HepG2 (cell line): Measurements from ENCODE around the gene ADGRG6. TPM values are rescaled to one million over a fixed set of nuclear protein-coding genes. Genes with fewer than 3 reads are reported as not detected.

Experiments
- DDIT3 ChIP-seq: sonication (generic); formaldehyde crosslinking; IDR thresholded peaks from 2 replicates; pipeline ENCODE4 v1.4.0; 2020; ENCODE audit warnings: mild to moderate bottlenecking, missing genetic modification reagents
- GLI4 ChIP-seq: sonication (generic); formaldehyde crosslinking; IDR thresholded peaks from 2 replicates; pipeline ENCODE4 v1.5.1; 2020; ENCODE audit warnings: missing genetic modification reagents, mild to moderate bottlenecking, moderate library complexity, borderline replicate concordance
- MAF1 ChIP-seq: sonication (generic); formaldehyde crosslinking; IDR thresholded peaks from 2 replicates; pipeline ENCODE4 v1.5.0; 2020; ENCODE audit warnings: missing genetic modification reagents, borderline replicate concordance
- NR2F1 ChIP-seq, 2 experiments: fragments of 450-650 bp in 1 of 2; formaldehyde crosslinking in 1 of 2; IDR thresholded peaks; 2 replicates each; pipeline versions ENCODE4 v1.5.0 to v1.6.1; 2016 to 2020; ENCODE audit warnings: mild to moderate bottlenecking in 1 of 2, missing compliant biosample characterization in 1 of 2, missing genetic modification reagents in 1 of 2, moderate library complexity in 1 of 2
- REPIN1 ChIP-seq: sonication (generic); formaldehyde crosslinking; IDR thresholded peaks from 2 replicates; pipeline ENCODE4 v1.8.0; 2022; ENCODE audit warnings: missing genetic modification reagents, low read depth, mild to moderate bottlenecking, borderline replicate concordance
- SIX4 ChIP-seq: sonication (generic); formaldehyde crosslinking; IDR thresholded peaks from 2 replicates; pipeline ENCODE4 v1.4.0; 2020; ENCODE audit warnings: missing genetic modification reagents
- SSRP1 ChIP-seq: IDR thresholded peaks from 2 replicates; pipeline ENCODE4 v1.6.1; 2016; ENCODE audit warnings: control low read depth
- THAP9 ChIP-seq: sonication (generic); formaldehyde crosslinking; IDR thresholded peaks from 2 replicates; pipeline ENCODE4; 2020; ENCODE audit warnings: missing genetic modification reagents, mild to moderate bottlenecking, borderline replicate concordance
- ZBTB40 ChIP-seq, 2 experiments: fragments of 450-650 bp in 1 of 2; sonication (generic) in 1 of 2; formaldehyde crosslinking in 1 of 2; IDR thresholded peaks; 2 replicates each; pipeline versions ENCODE4 v1.6.1 to v1.8.0; 2016 to 2022; ENCODE audit warnings: antibody characterized with exemption in 1 of 2, mild to moderate bottlenecking in 1 of 2, missing genetic modification reagents in 1 of 2
- ZFP62 ChIP-seq: sonication (generic); formaldehyde crosslinking; IDR thresholded peaks from 2 replicates; pipeline ENCODE4 v1.4.0; 2020; ENCODE audit warnings: missing genetic modification reagents
- ZNF343 ChIP-seq: sonication (generic); formaldehyde crosslinking; IDR thresholded peaks from 2 replicates; pipeline ENCODE4 v1.4.0; 2020; ENCODE audit warnings: mild to moderate bottlenecking, missing genetic modification reagents
- ZNF430 ChIP-seq: sonication (generic); formaldehyde crosslinking; IDR thresholded peaks from 2 replicates; pipeline ENCODE4 v1.9.0; 2021; ENCODE audit warnings: mild to moderate bottlenecking, missing genetic modification reagents
- ZNF780A ChIP-seq: sonication (generic); formaldehyde crosslinking; IDR thresholded peaks from 2 replicates; pipeline ENCODE4 v1.8.0; 2022; ENCODE audit warnings: mild to moderate bottlenecking, missing genetic modification reagents, moderate library complexity
- ZSCAN31 ChIP-seq: sonication (generic); formaldehyde crosslinking; IDR thresholded peaks from 2 replicates; pipeline ENCODE4 v1.5.0; 2020; ENCODE audit warnings: low read depth, mild to moderate bottlenecking, missing genetic modification reagents
- polyA plus RNA-seq, 8 experiments: library from polyadenylated mRNA; depleted of rRNA in 3 of 8; stranded (reverse) in 7 of 8; unstranded in 1 of 8; fragments of >200 nt; fragmentation: Illumina TruSeq in 4 of 8; extraction: Trizol in 4 of 8; gene quantifications; 2 replicates each; pipeline versions ENCODE4 v1.2.1 to v1.2.3, GENCODE V29; 2011 to 2016; ENCODE audit warnings: low read depth in 4 of 8, missing spikeins in 1 of 8, mixed read lengths in 1 of 8; ENCODE audit not compliant: insufficient read depth in 1 of 8
- total RNA-seq, 5 experiments: library from RNA; depleted of rRNA; stranded (reverse); fragments of >200 nt; fragmentation: Illumina TruSeq; extraction: Trizol; gene quantifications; 2 replicates each; pipeline ENCODE4 v1.2.3, GENCODE V29; 2016; ENCODE audit warnings: low read depth in 1 of 5

The ADGRG6 gene
- total and polyA plus RNA-seq, 2 of the 13 experiments (the other 11 are each of a cell fraction or from before 2014, with no cell fraction given): 129 to 249 TPM

DNA sequence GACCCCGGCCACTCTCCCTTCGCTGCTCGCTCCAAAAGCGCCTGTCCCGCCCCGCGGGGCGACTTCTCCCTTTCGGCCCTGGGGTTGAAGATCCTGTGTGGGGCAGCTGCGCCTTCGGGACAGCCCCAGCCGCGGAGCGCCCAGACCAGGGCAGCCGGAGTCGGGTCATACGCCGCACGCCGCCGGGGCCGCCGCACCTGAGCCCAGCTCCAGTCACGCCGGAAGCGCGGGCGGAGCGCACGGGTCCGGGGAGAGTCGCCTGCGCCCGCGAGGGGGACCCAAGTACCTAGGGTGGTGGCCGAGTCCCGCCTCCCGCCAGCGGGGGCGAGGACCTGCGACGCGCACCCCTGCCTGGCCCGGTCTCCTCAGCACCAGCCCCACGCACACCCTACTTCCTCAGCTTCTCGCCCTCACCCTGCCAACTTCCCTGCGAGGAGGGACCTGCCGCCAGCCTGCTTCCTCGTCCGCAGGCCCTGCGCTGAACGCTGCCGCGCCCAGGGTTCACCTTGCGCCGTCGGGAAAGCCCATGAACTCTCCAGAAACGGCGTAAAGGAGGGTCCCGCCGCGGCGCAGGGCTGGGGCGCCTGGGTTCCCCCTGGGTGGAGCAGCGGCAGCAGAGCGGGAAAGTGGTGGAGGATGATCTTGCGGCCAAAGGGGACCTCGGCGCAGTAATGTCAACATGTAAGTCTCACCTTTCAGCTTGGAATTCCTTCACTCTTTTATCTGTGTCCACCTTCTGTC is at the start of gene ADGRG6 (continued):
- TF ChIP-seq ZSCAN31: peak; percentile 90
- peak; percentile 58 for TF ChIP-seq SIX4 (CRISPR knock-in tag)
- TF ChIP-seq GLI4 (CRISPR knock-in tag): peak; percentile 89
- no peak for TF ChIP-seq ZFP62 (CRISPR knock-in tag)
- TF ChIP-seq REPIN1 (CRISPR knock-in tag): peak; percentile 97
- peak; percentile 74 for TF ChIP-seq ZNF430 (CRISPR knock-in tag)
- TF ChIP-seq MAF1 (CRISPR knock-in tag): no peak; the same call in 1 of the 2 replicates
- TF ChIP-seq NR2F1 (CRISPR knock-in tag; IDR thresholded peaks at IDR 0.05): no peak
- peak; percentile 35; the same call in 1 of the 2 replicates for TF ChIP-seq SSRP1 (CRISPR knock-in tag)
- TF ChIP-seq DDIT3 (CRISPR knock-in tag): no peak
- peak; percentile 79 for TF ChIP-seq ZNF343 (CRISPR knock-in tag)
- no peak for TF ChIP-seq ZBTB40 (IDR thresholded peaks at IDR 0.05)
- TF ChIP-seq ZBTB40 (CRISPR knock-in tag; IDR thresholded peaks at IDR 0.05): peak; percentile 88; the same call in 1 of the 2 replicates
- TF ChIP-seq THAP9 (CRISPR knock-in tag): no peak; the same call in 1 of the 2 replicates
- peak; percentile 88 for TF ChIP-seq ZNF780A (CRISPR knock-in tag)
